Adrenal gland (tissue), 5 donors: ENCODE data around the gene FRMD5.

Experiments
- POLR2A ChIP-seq, 2 donors: fragments of 450-650 bp; IDR thresholded peaks; one replicate each; pipeline ENCODE4 v1.6.1; 2017; ENCODE audit warnings: antibody characterized with exemption in 2 of 2, mild to moderate bottlenecking in 2 of 2, moderate library complexity in 1 of 2
- TF ChIP-seq, protein P1 (sequence below), 6 experiments: fragments of 450-650 bp in 4 of 6; fragments of 200-600 bp in 2 of 6; sonication (generic) in 1 of 6; IDR thresholded peaks; 1 replicate in 5 of 6; 2 replicates in 1 of 6; pipeline versions ENCODE4 v1.5.1 to v1.8.0; 2016 to 2021; ENCODE audit warnings: antibody characterized with exemption in 6 of 6, mild to moderate bottlenecking in 2 of 6, moderate library complexity in 1 of 6
- donor health status: DM: no; HTN: no; CAD: no.

- TF ChIP-seq, protein P1, sequence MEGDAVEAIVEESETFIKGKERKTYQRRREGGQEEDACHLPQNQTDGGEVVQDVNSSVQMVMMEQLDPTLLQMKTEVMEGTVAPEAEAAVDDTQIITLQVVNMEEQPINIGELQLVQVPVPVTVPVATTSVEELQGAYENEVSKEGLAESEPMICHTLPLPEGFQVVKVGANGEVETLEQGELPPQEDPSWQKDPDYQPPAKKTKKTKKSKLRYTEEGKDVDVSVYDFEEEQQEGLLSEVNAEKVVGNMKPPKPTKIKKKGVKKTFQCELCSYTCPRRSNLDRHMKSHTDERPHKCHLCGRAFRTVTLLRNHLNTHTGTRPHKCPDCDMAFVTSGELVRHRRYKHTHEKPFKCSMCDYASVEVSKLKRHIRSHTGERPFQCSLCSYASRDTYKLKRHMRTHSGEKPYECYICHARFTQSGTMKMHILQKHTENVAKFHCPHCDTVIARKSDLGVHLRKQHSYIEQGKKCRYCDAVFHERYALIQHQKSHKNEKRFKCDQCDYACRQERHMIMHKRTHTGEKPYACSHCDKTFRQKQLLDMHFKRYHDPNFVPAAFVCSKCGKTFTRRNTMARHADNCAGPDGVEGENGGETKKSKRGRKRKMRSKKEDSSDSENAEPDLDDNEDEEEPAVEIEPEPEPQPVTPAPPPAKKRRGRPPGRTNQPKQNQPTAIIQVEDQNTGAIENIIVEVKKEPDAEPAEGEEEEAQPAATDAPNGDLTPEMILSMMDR (IDR thresholded peaks at IDR 0.05): no peak
- TF ChIP-seq POLR2A (IDR thresholded peaks at IDR 0.05): no peak
These were observed 161.2 kb downstream of the FRMD5 start for GRCh38 chr15:44033894-44034293.
